ENCODE measurements around the gene PNPO. TPM values are rescaled to one million over a fixed set of nuclear protein-coding genes. Genes with fewer than 3 reads are reported as not detected.

Gene PNPO
- total and polyA plus RNA-seq, 2 of the 13 experiments (the other 11 are each of a cell fraction or from before 2014, with no cell fraction given), result 47.9 to 63.3 TPM

DNA sequence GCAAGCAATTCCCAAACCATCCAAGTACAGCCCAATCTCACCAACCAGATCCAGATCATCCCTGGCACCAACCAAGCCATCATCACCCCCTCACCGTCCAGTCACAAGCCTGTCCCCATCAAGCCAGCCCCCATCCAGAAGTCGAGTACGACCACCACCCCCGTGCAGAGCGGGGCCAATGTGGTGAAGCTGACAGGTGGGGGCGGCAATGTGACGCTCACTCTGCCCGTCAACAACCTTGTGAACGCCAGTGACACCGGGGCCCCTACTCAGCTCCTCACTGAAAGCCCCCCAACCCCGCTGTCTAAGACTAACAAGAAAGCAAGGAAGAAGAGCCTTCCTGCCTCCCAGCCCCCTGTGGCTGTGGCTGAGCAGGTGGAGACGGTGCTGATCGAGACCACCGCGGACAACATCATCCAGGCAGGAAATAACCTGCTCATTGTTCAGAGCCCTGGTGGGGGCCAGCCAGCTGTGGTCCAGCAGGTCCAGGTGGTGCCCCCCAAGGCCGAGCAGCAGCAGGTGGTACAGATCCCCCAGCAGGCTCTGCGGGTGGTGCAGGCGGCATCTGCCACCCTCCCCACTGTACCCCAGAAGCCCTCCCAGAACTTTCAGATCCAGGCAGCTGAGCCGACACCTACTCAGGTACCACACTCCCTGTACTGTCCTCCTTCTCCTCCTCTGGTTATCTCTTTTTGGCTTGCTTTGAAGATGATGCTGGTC is 24.7 kb upstream of the PNPO start:
- Histone ChIP-seq H3K4me3 (replicated peaks in 1 of 3; ENCODE audit: insufficient read depth in 1 of 3, low read depth in 2 of 3, low read length in 3 of 3) (no peak overlapping the region), H3K4me1 (ENCODE audit: insufficient read depth, low read length) (peaks cover 7% of the 10 kb centered on the region), H3K79me2 (ENCODE audit: insufficient read depth, low read length) (no peaks in the 10 kb centered on the region), H3K27me3 (ENCODE audit: control insufficient read depth in 1 of 2, insufficient read depth in 2 of 2, low read length in 2 of 2) (no peaks in the 10 kb centered on the region), H2AFZ (ENCODE audit: low read length) (no peak overlapping the region), H3K9me3 (ENCODE audit: low read length) (no peaks in the 10 kb centered on the region), H4K20me1 (ENCODE audit: insufficient read depth, low read length) (no peaks in the 10 kb centered on the region), H3K27ac (ENCODE audit: extremely low read length, insufficient read depth, low read length) (no peak overlapping the region), H3K36me3 (replicated peaks in 1 of 2; ENCODE audit: control insufficient read depth in 1 of 2, insufficient read depth in 2 of 2, low read length in 2 of 2) (peaks cover 8 to 20% of the 10 kb centered on the region in 2 experiments; a peak in 3 of 5 replicates), H3K9ac (ENCODE audit: insufficient read depth, low read depth, low read length) (no peak overlapping the region), H3K4me2 (ENCODE audit: low read depth, low read length) (no peak overlapping the region)
- no peak; the same call in 2 of the 3 replicates for ATAC-seq
- POLR2A ChIA-PET, result no interaction called here
- in situ Hi-C loops (cut with HindIII; ENCODE audit: extremely low pct_ligation_motif_present, low pct_unique_long_range_greater_than_20kb) (no loop called here), intact Hi-C loops (cut with micrococcal nuclease; ENCODE audit: unreplicated experiment) (no loop called here)
- TSS peak; percentile 62 for BruUV-seq (replicated peaks)
- FAIRE-seq, result no peak
- DNase-seq (ENCODE audit: low spot score), result no peak
- 97% methylated on average over 18 of the region's 19 CpGs for WGBS (ENCODE audit: low lambda C conversion rate)
- TF ChIP-seq AGO2 (optimal IDR thresholded peaks at IDR 0.05; ENCODE audit: low read depth, low read length), result peak; percentile 82
- TF ChIP-seq, protein P1, sequence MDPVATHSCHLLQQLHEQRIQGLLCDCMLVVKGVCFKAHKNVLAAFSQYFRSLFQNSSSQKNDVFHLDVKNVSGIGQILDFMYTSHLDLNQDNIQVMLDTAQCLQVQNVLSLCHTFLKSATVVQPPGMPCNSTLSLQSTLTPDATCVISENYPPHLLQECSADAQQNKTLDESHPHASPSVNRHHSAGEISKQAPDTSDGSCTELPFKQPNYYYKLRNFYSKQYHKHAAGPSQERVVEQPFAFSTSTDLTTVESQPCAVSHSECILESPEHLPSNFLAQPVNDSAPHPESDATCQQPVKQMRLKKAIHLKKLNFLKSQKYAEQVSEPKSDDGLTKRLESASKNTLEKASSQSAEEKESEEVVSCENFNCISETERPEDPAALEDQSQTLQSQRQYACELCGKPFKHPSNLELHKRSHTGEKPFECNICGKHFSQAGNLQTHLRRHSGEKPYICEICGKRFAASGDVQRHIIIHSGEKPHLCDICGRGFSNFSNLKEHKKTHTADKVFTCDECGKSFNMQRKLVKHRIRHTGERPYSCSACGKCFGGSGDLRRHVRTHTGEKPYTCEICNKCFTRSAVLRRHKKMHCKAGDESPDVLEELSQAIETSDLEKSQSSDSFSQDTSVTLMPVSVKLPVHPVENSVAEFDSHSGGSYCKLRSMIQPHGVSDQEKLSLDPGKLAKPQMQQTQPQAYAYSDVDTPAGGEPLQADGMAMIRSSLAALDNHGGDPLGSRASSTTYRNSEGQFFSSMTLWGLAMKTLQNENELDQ (CRISPR knock-in tag; IDR thresholded peaks at IDR 0.05; ENCODE audit: borderline replicate concordance), result no peak
- CTCF ChIA-PET (ENCODE audit: low intra/inter-chr PET ratio, low total read pairs), result no interaction called here

- ATAC-seq, result no peak
- Histone ChIP-seq H3K36me3 (replicated peaks in 1 of 2; ENCODE audit: control insufficient read depth in 1 of 2, insufficient read depth in 2 of 2, low read length in 2 of 2) (peaks cover 8 to 20% of the 10 kb centered on the region in 2 experiments; a peak in 3 of 5 replicates), H3K4me3 (replicated peaks in 1 of 3; ENCODE audit: insufficient read depth in 1 of 3, low read depth in 2 of 3, low read length in 3 of 3) (no peak overlapping the region), H3K27me3 (ENCODE audit: control insufficient read depth in 1 of 2, insufficient read depth in 2 of 2, low read length in 2 of 2) (no peaks in the 10 kb centered on the region), H3K79me2 (ENCODE audit: insufficient read depth, low read length) (no peaks in the 10 kb centered on the region), H3K4me1 (ENCODE audit: insufficient read depth, low read length) (peaks cover 7% of the 10 kb centered on the region), H3K9ac (ENCODE audit: insufficient read depth, low read depth, low read length) (no peak overlapping the region), H3K27ac (ENCODE audit: extremely low read length, insufficient read depth, low read length) (no peak overlapping the region), H3K4me2 (ENCODE audit: low read depth, low read length) (no peak overlapping the region), H2AFZ (ENCODE audit: low read length) (no peak overlapping the region), H3K9me3 (ENCODE audit: low read length) (no peaks in the 10 kb centered on the region), H4K20me1 (ENCODE audit: insufficient read depth, low read length) (no peaks in the 10 kb centered on the region)
- 89% methylated on average over 2 of the region's 2 CpGs for WGBS (ENCODE audit: low lambda C conversion rate)
- CTCF ChIA-PET (ENCODE audit: low intra/inter-chr PET ratio, low total read pairs), result no interaction called here
- TF ChIP-seq ZNF337 (CRISPR knock-in tag; IDR thresholded peaks at IDR 0.05; ENCODE audit: borderline replicate concordance, low read depth) (no peak), GZF1 (CRISPR knock-in tag; IDR thresholded peaks at IDR 0.05) (no peak), TCF12 (IDR thresholded peaks at IDR 0.05) (no peak), TCF12 (CRISPR knock-in tag; IDR thresholded peaks at IDR 0.05) (no peak)
- TF ChIP-seq, protein P2, sequence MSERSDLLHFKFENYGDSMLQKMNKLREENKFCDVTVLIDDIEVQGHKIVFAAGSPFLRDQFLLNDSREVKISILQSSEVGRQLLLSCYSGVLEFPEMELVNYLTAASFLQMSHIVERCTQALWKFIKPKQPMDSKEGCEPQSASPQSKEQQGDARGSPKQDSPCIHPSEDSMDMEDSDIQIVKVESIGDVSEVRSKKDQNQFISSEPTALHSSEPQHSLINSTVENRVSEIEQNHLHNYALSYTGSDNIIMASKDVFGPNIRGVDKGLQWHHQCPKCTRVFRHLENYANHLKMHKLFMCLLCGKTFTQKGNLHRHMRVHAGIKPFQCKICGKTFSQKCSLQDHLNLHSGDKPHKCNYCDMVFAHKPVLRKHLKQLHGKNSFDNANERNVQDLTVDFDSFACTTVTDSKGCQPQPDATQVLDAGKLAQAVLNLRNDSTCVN (CRISPR knock-in tag; IDR thresholded peaks at IDR 0.05; ENCODE audit: borderline replicate concordance), result no peak
- no TSS peak for BruUV-seq (replicated peaks)
- in situ Hi-C loops (cut with HindIII; ENCODE audit: extremely low pct_ligation_motif_present, low pct_unique_long_range_greater_than_20kb), result no loop called here
- no peak for FAIRE-seq
- intact Hi-C loops (cut with micrococcal nuclease; ENCODE audit: unreplicated experiment), result no loop called here
- POLR2A ChIA-PET, result no interaction called here
- no peak for DNase-seq (ENCODE audit: low spot score)
Measured at GRCh38 chr17:47917581-47917980, 23.8 kb upstream of the PNPO start.
